CD1c-positive myeloid dendritic cell (primary cell): ENCODE data around the gene TBL2.
A peak's percentile ranks its signal among the peaks of the same experiment; 100 is the strongest.
"Not testable (repeated sequence)": the region's sequence is repeated elsewhere in the genome, so short reads cannot be mapped to it uniquely, and the experiment has no call there.

Source experiments
- DNase-seq: peaks from one replicate; pipeline ENCODE4 v3.0.0-alpha.2; 2016; ENCODE audit errors: extremely low spot score

TBL2 gene

GRCh38 chr7:73535918-73536317 is 42.5 kb downstream of the TBL2 start:
- not testable (repeated sequence) for DNase-seq

- no peak for DNase-seq
Observed at GRCh38 chr7:73533742-73534141, 44.6 kb downstream of the TBL2 start.

DNA sequence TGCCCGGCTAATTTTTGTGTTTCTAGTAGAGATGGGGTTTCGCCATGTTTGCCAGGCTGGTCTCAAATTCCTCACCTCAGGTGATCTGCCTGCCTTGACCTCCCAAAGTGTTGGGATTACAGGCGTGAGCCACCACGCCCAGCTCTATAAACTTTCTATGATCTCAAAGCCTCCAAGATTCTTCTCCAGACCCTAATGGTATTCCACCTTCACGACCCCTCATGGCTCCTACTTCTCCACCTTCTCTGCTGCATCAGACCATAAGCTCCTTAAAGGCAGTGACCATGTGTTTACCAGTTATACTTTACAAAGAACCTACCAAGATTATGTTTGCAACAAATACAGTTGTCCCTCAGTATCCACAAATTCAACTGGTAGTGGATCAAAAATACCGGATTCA is 46.2 kb downstream of the TBL2 start:
- DNase-seq = no peak

- DNase-seq = no peak
Observed at GRCh38 chr7:73530800-73531199, 47.6 kb downstream of the TBL2 start.

- no peak for DNase-seq
Observed at GRCh38 chr7:73526896-73527821, 51.2 kb downstream of the TBL2 start.

GRCh38 chr7:73526158-73526494 is 52.3 kb downstream of the TBL2 start:
- not testable (repeated sequence) for DNase-seq

DNA sequence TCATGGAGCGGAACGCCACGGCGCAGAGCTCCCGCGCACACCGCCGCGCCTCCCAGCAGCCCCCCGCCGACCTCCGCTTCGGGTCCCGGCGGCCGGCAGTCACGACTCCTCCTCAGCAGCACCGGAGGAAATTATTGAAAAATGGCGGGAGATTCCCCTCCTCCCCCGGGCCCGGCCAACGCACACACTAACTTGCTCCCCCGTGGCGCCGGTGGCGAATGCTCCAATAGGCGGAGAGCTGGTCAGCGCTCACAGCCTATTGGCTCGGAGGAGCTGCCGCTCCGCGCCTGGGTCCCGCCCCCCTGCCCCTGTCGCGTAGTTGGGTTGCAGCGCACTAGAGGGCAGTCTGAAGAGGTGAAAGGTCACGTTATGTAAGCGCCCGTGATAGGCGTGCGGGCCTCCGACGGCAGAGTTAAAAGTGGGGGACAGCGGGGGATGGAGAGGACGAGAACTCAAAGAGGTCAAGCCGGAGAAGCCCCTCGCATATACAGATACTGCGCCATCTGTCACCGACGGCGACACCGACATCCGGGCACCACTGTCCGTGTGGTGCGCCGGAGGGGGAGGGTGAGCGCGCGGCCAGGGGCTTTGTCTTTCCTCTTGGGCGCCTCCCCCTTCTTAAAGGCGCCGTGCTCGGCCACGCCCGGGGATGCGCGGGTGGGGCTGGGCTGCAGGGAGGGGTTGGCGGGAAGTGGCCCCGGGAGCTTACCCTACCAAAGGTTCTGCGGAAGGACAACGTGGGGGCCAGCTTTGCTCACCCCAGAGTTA is 56.1 kb downstream of the TBL2 start, which contains the start of gene BAZ1B:
Gene BAZ1B (minus strand): TSS at position 189 of the 768 bp plus-strand sequence. CDS start 360 bp downstream, outside the sequence.
- DNase-seq = peak; percentile 98

- no peak for DNase-seq
Observed at GRCh38 chr7:73521636-73522104, 56.7 kb downstream of the TBL2 start.

DNA sequence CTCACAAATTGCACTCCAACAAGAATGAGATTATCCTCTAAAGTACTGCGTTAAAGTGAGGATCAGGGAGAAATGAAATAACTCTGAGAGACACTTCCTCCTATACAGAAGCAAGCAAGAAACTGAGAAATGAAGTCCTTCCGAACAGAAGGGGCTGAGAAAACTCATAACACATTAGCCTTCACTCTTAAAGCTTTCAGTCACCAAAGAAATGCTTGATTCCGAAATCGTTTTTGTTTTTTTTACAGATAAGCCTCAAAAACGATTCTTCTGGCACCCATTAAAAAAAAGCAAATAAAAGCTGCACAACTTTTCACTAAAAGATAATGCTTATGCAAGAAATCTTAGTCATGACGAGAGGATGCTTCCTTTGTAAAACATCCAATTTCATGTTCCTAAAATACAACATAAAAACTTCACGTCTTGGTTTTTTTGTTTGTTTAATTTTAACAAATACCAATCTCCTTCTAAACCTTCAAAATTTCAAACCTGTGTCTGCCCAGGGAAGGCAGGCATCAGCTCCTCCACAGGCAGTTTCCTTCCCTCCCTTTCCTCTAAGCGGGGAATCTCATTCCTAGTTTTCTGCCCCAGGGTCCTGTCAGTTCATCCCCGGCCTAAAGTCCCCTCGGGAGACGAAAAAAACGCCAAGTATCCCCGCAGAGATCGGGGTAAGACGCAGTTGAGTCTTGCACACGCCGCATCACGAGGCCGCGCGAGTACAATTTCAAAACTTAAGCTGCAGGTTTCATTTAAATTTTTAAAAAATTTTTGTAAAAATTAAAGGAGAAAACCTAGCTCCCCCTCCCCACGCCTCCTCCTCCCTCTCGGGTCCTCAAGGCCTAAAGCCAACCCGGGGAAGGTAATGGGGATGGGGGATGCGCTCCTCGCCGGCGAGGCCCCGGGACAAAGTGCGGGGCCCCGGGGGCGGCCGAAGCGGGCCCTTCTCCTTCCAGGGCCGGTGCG is 57.4 kb downstream of the TBL2 start:
- peak; percentile 18 for DNase-seq

DNA sequence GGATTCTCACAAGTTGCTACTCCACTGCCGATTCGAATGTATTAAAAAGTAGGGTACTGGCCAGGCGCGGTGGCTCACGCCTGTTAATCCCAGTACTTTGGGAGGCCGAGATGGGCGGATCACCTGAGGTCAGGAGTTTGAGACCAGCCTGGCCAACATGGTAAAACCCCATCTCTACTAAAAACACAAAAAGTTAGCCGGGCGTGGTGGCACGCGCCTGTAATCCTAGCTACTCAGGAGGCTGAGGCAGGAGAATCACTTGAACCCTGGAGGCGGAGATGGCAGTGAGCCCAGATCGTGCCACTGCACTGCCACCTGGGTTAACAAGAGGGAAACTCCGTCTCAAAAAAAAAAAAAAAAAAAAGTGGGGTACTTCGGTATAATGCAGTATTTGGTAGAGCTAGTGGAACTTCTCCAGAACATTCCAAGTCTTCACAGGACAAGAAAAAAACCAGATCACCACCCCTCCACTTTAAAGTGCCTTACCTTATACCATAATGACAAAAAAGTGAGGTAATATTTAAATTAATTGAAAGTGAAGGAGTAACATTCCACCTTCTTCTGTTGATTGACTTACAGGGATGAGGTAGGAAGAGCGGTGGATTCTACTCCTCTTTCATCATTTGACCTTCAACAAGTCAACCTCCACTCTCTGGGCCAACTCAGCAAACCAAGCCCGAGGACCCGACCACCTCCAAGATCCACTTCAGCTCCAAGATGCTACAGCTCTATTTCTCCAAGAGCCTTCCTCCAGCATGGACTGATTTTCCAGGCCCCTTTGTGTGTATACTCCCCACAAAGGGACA is 58.3 kb downstream of the TBL2 start:
- no peak for DNase-seq

DNA sequence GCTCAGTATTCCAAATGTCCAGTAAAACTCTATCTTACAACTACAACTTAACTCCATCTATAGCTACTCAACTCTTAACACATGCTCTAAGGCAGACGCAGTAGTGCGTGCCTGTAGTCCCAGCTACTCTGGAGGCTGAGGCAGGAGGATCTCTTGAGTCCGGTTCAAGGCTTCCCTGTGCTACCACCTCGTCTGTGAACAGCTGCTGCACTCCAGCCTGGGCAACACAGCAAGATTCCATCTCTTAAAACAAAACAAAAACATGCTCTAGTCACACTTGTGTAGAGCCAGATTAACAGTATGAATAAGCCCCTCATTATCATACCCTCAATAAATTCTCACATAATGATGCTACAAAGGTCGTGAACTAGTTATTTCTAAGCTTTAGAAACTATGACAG is 59.9 kb downstream of the TBL2 start:
- DNase-seq = no peak
